Panc1 (cell line): Measurements from ENCODE around the gene EID2. TPM values are rescaled to one million over a fixed set of nuclear protein-coding genes. Genes with fewer than 3 reads are reported as not detected.
A peak's percentile ranks its signal among the peaks of the same experiment; 100 is the strongest.

Experiments used
- ATAC-seq: fragments of 200-7000 bp; cut with Tn5 transposase; 2 replicates; pipeline ENCODE4 v1.9.1; 2020; ENCODE audit warnings: mild to moderate bottlenecking, moderate library complexity
- BruUV-seq: library from RNA; stranded (reverse); fragments of 400-500 nt; replicated peaks from 2 replicates; lab custom pipeline; 2021; lab: Mats Ljungman, UMichigan
- CTCF ChIA-PET: fragments of 300-600 bp; sonication (Branson Sonifier 250); formaldehyde crosslinking; loops from one replicate; lab custom pipeline; 2022; ENCODE audit warnings: antibody characterized with exemption; lab: Charles Lee
- POLR2A ChIA-PET: fragments of 300-600 bp; sonication (Branson Sonifier 250); formaldehyde crosslinking; loops from one replicate; lab custom pipeline; 2022; ENCODE audit warnings: antibody characterized with exemption; lab: Charles Lee
- DNase-seq: peaks from one replicate; pipeline ENCODE4 v3.0.0-alpha.2; 2010; ENCODE audit warnings: low read depth, low spot score
- H3K27ac ChIP-seq: 2 replicates; pipeline ENCODE4 v1.5.1; 2011; ENCODE audit warnings: mild to moderate bottlenecking, low read length, inconsistent platforms
- H3K27me3 ChIP-seq: fragments of 200-500 bp; sonication (Bioruptor generic); 2 replicates; pipeline ENCODE4 v1.6.0; 2014; ENCODE audit warnings: low read length, inconsistent platforms; ENCODE audit not compliant: control insufficient read depth, insufficient read depth
- H3K36me3 ChIP-seq: fragments of 200-500 bp; sonication (Bioruptor generic); 2 replicates; pipeline ENCODE4 v1.5.1; 2014; ENCODE audit warnings: inconsistent platforms, mild to moderate bottlenecking, low read length, moderate library complexity; ENCODE audit not compliant: control insufficient read depth, insufficient read depth
- H3K4me1 ChIP-seq: 2 replicates; pipeline ENCODE4 v1.5.1; 2011; ENCODE audit warnings: inconsistent platforms, mild to moderate bottlenecking, low read length, moderate library complexity; ENCODE audit not compliant: control insufficient read depth, insufficient read depth
- H3K4me3 ChIP-seq, 2 experiments: 2 replicates each; pipeline ENCODE4 v1.5.1; 2011 to 2012; ENCODE audit warnings: low read depth in 2 of 2, low read length in 2 of 2, mild to moderate bottlenecking in 2 of 2, inconsistent platforms in 1 of 2, moderate library complexity in 1 of 2
- H3K9me3 ChIP-seq: fragments of 200-500 bp; sonication (Bioruptor generic); 2 replicates; pipeline ENCODE4 v1.5.1; 2014; ENCODE audit warnings: low read depth, mild to moderate bottlenecking, inconsistent platforms, low read length, moderate library complexity; ENCODE audit not compliant: control insufficient read depth, insufficient read depth
- POLR2AphosphoS5 ChIP-seq: IDR thresholded peaks from 2 replicates; pipeline ENCODE4 v1.6.1; 2012; ENCODE audit warnings: mild to moderate bottlenecking, low read depth, low read length, moderate library complexity
- SIN3A ChIP-seq: IDR thresholded peaks from 2 replicates; pipeline ENCODE4 v1.6.1; 2012; ENCODE audit warnings: low read depth, mild to moderate bottlenecking, low read length, moderate library complexity, borderline replicate concordance; ENCODE audit not compliant: insufficient read depth
- TCF7L2 ChIP-seq: IDR thresholded peaks from 2 replicates; pipeline ENCODE4 v1.6.1; 2011; ENCODE audit warnings: mild to moderate bottlenecking, low read depth, low read length, inconsistent platforms
- in situ Hi-C: cut with HindIII; loops from 2 replicates; pipeline ENCODE4 v1.10.0; 2016; ENCODE audit warnings: low sequenced_read_pairs, low pct_unique_long_range_greater_than_20kb
- intact Hi-C: fragments of 100-400 bp; cut with micrococcal nuclease; formaldehyde crosslinking; loops from one replicate; pipeline ENCODE4 v1.10.0; 2022; ENCODE audit not compliant: unreplicated experiment
- total RNA-seq: library from RNA; stranded (reverse); gene quantifications from one replicate; pipeline ENCODE4 v1.2.1, GENCODE V29; 2021; ENCODE audit not compliant: unreplicated experiment
- TF ChIP-seq, protein P1 (sequence below): fragments of 450-650 bp; IDR thresholded peaks from 2 replicates; pipeline ENCODE4 v1.5.1; 2017; ENCODE audit warnings: mild to moderate bottlenecking
- TF ChIP-seq, protein P2 (sequence below), 2 experiments: IDR thresholded peaks; 2 replicates each; pipeline ENCODE4 v1.6.1; 2011 to 2012; ENCODE audit warnings: low read depth in 2 of 2, control low read depth in 1 of 2, low read length in 1 of 2, mild to moderate bottlenecking in 1 of 2, moderate library complexity in 1 of 2; ENCODE audit not compliant: insufficient read depth in 1 of 2

EID2 gene
- total RNA-seq, 1 experiment from 2014 or later = 163 TPM

- Histone ChIP-seq H3K9me3 (no peaks in the 10 kb centered on the region), H3K4me1 (peaks cover 3% of the 10 kb centered on the region; the same call in 1 of the 2 replicates), H3K27me3 (no peaks in the 10 kb centered on the region), H3K36me3 (no peaks in the 10 kb centered on the region), H3K27ac (no peak overlapping the region), H3K4me3 (no peak overlapping the region)
- CTCF ChIA-PET = interaction anchor here (0.5 to 2.4 kb wide), 14 partner anchors 8 to 242 kb away, joined by 3 to 23 read pairs (median 4); partner anchors contain the start of genes EID2, EID2B and SELENOV
- DNase-seq (no peak), ATAC-seq (peak; percentile 1; the same call in 1 of the 2 replicates)
- TF ChIP-seq SIN3A (no peak), POLR2AphosphoS5 (no peak), TCF7L2 (no peak)
- TF ChIP-seq, protein P1, sequence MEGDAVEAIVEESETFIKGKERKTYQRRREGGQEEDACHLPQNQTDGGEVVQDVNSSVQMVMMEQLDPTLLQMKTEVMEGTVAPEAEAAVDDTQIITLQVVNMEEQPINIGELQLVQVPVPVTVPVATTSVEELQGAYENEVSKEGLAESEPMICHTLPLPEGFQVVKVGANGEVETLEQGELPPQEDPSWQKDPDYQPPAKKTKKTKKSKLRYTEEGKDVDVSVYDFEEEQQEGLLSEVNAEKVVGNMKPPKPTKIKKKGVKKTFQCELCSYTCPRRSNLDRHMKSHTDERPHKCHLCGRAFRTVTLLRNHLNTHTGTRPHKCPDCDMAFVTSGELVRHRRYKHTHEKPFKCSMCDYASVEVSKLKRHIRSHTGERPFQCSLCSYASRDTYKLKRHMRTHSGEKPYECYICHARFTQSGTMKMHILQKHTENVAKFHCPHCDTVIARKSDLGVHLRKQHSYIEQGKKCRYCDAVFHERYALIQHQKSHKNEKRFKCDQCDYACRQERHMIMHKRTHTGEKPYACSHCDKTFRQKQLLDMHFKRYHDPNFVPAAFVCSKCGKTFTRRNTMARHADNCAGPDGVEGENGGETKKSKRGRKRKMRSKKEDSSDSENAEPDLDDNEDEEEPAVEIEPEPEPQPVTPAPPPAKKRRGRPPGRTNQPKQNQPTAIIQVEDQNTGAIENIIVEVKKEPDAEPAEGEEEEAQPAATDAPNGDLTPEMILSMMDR = no peak
- TF ChIP-seq, protein P2, sequence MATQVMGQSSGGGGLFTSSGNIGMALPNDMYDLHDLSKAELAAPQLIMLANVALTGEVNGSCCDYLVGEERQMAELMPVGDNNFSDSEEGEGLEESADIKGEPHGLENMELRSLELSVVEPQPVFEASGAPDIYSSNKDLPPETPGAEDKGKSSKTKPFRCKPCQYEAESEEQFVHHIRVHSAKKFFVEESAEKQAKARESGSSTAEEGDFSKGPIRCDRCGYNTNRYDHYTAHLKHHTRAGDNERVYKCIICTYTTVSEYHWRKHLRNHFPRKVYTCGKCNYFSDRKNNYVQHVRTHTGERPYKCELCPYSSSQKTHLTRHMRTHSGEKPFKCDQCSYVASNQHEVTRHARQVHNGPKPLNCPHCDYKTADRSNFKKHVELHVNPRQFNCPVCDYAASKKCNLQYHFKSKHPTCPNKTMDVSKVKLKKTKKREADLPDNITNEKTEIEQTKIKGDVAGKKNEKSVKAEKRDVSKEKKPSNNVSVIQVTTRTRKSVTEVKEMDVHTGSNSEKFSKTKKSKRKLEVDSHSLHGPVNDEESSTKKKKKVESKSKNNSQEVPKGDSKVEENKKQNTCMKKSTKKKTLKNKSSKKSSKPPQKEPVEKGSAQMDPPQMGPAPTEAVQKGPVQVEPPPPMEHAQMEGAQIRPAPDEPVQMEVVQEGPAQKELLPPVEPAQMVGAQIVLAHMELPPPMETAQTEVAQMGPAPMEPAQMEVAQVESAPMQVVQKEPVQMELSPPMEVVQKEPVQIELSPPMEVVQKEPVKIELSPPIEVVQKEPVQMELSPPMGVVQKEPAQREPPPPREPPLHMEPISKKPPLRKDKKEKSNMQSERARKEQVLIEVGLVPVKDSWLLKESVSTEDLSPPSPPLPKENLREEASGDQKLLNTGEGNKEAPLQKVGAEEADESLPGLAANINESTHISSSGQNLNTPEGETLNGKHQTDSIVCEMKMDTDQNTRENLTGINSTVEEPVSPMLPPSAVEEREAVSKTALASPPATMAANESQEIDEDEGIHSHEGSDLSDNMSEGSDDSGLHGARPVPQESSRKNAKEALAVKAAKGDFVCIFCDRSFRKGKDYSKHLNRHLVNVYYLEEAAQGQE (IDR thresholded peaks at IDR 0.05; ENCODE audit: insufficient read depth in 1 of 2, low read depth in 2 of 2, low read length in 1 of 2) = no peak
- no TSS peak for BruUV-seq
- POLR2A ChIA-PET = interaction anchor here (0.5 to 11.8 kb wide), 12 partner anchors 8 to 337 kb away, joined by 3 to 196 read pairs (median 4); partner anchors contain the start of genes DYRK1B, EID2B, MED29 and RPS16
- in situ Hi-C loops = no loop called here
- intact Hi-C loops = no loop called here
These were observed 15.5 kb downstream of the EID2 start for GRCh38 chr19:39524495-39524894.

GRCh38 chr19:39520541-39521484 is 19.1 kb downstream of the EID2 start:
- CTCF ChIA-PET = interaction anchor here (0.5 to 3.9 kb wide), 16 partner anchors 9 to 231 kb away, joined by 3 to 49 read pairs (median 6); partner anchors contain the start of genes DLL3, EID2, EID2B and RPS16
- H3K36me3 ChIP-seq = no peaks in the 10 kb centered on the region
- no TSS peak for BruUV-seq
- DNase-seq (no peak), ATAC-seq (no peak)
- no peaks in the 10 kb centered on the region for H3K9me3 ChIP-seq
- H3K4me1 ChIP-seq = peaks cover 13% of the 10 kb centered on the region
- no peak overlapping the region for H3K27ac ChIP-seq
- in situ Hi-C loops = no loop called here
- intact Hi-C loops = no loop called here
- POLR2A ChIA-PET = interaction anchor here (0.5 to 3.5 kb wide), 16 partner anchors 10 to 953 kb away, joined by 3 to 43 read pairs (median 4); partner anchors contain the start of genes EID2B, PAF1 and RPS16
- TF ChIP-seq, protein P1 = no peak
- TF ChIP-seq, protein P2 (IDR thresholded peaks at IDR 0.05; ENCODE audit: insufficient read depth in 1 of 2, low read depth in 2 of 2, low read length in 1 of 2) = no peak
- no peak for TF ChIP-seq POLR2AphosphoS5
- H3K27me3 ChIP-seq = peaks cover 5% of the 10 kb centered on the region
- H3K4me3 ChIP-seq = no peak overlapping the region
